NT2/D1 (cell line): ENCODE results near the gene ACP7.
"Not testable (repeated sequence)": the region's sequence is repeated elsewhere in the genome, so short reads cannot be mapped to it uniquely, and the experiment has no call there.

Experiments used
- DNase-seq: peaks from one replicate; pipeline ENCODE4 v3.0.0-alpha.2; 2011; ENCODE audit warnings: low read depth, low spot score
- H3K27me3 ChIP-seq: 2 replicates; pipeline ENCODE4 v1.6.0; 2011; ENCODE audit warnings: mild to moderate bottlenecking; ENCODE audit not compliant: insufficient read length, insufficient read depth
- H3K36me3 ChIP-seq: 2 replicates; pipeline ENCODE4 v1.6.1; 2011; ENCODE audit warnings: mild to moderate bottlenecking, low read length, mixed read lengths; ENCODE audit not compliant: insufficient read depth, insufficient read length
- H3K4me1 ChIP-seq: 2 replicates; pipeline ENCODE4 v1.5.1; 2011; ENCODE audit not compliant: insufficient read depth, insufficient read length
- H3K4me3 ChIP-seq: 2 replicates; pipeline ENCODE4 v1.5.1; 2011; ENCODE audit warnings: low read depth; ENCODE audit not compliant: insufficient read length
- H3K9ac ChIP-seq: 2 replicates; pipeline ENCODE4 v1.6.0; 2011; ENCODE audit warnings: low read depth; ENCODE audit not compliant: insufficient read length
- H3K9me3 ChIP-seq: 2 replicates; pipeline ENCODE4 v1.5.1; 2011; ENCODE audit warnings: mild to moderate bottlenecking, low read length; ENCODE audit not compliant: insufficient read depth
- SUZ12 ChIP-seq: IDR thresholded peaks from 2 replicates; pipeline ENCODE4 v1.6.1; 2011; ENCODE audit not compliant: insufficient read length, insufficient read depth; ENCODE audit errors: extremely low read depth
- YY1 ChIP-seq: IDR thresholded peaks from 2 replicates; pipeline ENCODE4 v1.6.1; 2011; ENCODE audit not compliant: insufficient read length, insufficient read depth
- ZNF274 ChIP-seq: IDR thresholded peaks from 2 replicates; pipeline ENCODE4 v1.6.1; 2011; ENCODE audit warnings: mild to moderate bottlenecking, low read depth, low read length

Gene ACP7

DNA sequence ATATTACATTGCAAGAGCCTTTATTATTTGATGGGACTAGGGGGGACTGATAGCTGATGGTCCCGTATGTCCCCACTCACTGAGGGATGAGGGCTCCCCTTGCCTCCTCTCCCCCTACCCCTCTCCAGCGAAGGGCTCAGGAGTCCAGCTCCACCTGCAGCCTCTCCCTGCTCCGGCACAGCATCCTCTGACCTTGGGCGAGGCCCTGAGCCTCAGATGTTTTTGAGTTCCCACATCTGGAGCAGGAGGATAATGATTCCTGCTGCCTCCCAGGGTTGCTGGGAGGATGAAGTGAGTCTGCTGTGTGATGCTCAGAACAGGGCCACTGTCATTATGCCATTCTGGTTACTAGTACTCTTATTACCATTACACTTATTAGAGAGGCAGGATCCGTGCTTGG is 56.4 kb downstream of the ACP7 start:
- Histone ChIP-seq H3K9me3 (no peaks in the 10 kb centered on the region), H3K36me3 (peaks cover 11% of the 10 kb centered on the region), H3K4me3 (no peak overlapping the region), H3K9ac (peak overlapping the region; percentile 16), H3K27me3 (no peaks in the 10 kb centered on the region), H3K4me1 (peaks cover 37% of the 10 kb centered on the region)
- DNase-seq = no peak
- no peak for TF ChIP-seq ZNF274
- TF ChIP-seq YY1 = no peak
- no peak for TF ChIP-seq SUZ12

DNA sequence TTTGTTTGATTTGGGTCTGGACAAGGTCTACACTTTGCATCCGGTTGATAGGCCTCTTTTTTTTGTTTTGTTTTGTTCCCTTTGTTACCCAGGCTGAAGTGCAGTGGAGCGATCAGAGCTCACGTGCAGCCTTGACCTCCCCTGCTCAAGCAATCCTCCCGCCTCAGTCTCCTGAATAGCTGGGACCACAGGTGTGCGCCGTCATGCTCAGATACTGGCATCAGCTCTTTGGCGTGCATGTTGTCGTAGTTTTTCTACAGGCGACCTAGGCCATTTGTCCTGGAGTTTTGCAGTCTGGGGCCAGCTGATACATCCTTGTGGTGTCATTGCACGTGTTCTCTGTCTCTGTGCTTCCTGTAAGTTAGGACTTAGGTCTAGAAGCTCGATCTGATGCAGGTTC is 57.8 kb downstream of the ACP7 start:
- Histone ChIP-seq H3K4me1 (peaks cover 31% of the 10 kb centered on the region), H3K36me3 (peaks cover 11% of the 10 kb centered on the region), H3K4me3 (no peak overlapping the region), H3K27me3 (no peaks in the 10 kb centered on the region), H3K9ac (no peak overlapping the region), H3K9me3 (no peaks in the 10 kb centered on the region)
- TF ChIP-seq ZNF274 (no peak), YY1 (no peak), SUZ12 (no peak)
- DNase-seq = no peak

DNA sequence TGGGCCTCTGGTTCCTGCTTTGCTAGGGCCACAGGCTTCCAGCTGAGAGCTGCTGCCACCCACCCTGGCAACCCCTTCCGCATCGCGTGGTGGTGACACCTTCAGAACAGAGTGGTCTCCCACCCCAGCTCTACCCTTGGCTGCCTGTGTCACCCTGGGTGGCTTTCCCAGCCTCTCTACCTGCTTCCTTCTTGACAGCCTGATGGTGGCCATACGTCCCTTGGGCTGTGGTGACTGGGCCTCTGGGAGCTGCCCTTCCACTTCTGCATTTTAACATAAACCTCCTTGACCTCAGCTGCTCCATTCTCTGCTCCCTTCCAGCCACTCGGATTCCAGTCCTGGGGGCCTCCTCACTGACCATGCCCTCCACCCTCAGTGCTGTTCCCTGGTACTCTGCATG is 58.5 kb downstream of the ACP7 start:
- Histone ChIP-seq H3K36me3 (peaks cover 7% of the 10 kb centered on the region), H3K4me1 (peaks cover 29% of the 10 kb centered on the region), H3K9me3 (no peaks in the 10 kb centered on the region), H3K27me3 (no peaks in the 10 kb centered on the region), H3K9ac (no peak overlapping the region), H3K4me3 (no peak overlapping the region)
- DNase-seq = no peak
- TF ChIP-seq YY1 = no peak
- TF ChIP-seq SUZ12 = no peak
- TF ChIP-seq ZNF274 = no peak

DNA sequence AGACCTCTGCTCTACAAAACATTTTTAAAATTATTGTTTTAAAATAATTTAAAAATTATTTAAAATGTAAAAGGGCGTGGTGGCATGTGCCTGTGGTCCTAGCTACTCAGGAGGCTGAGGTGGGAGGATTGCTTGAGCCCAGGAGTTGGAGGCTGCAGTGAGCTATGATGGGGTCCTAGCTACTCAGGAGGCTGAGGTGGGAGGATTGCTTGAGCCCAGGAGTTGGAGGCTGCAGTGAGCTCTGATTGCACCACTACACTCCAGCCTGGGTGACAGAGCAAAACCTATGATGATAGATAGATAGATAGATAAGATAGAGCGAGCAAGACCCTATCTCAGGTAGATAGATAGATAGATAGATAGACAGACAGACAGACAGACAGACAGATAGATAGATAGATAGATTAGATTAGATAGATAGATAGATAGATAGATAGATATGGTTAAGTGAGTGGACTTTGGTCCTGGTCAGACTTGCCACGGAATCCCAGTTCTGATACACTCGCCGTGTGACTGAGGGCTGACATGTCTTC is 59.7 kb downstream of the ACP7 start:
- DNase-seq, H3K4me3 ChIP-seq, H3K9me3 ChIP-seq, H3K27me3 ChIP-seq, H3K36me3 ChIP-seq, H3K9ac ChIP-seq: not testable (repeated sequence)
- peaks cover 26% of the 10 kb centered on the region for H3K4me1 ChIP-seq

DNA sequence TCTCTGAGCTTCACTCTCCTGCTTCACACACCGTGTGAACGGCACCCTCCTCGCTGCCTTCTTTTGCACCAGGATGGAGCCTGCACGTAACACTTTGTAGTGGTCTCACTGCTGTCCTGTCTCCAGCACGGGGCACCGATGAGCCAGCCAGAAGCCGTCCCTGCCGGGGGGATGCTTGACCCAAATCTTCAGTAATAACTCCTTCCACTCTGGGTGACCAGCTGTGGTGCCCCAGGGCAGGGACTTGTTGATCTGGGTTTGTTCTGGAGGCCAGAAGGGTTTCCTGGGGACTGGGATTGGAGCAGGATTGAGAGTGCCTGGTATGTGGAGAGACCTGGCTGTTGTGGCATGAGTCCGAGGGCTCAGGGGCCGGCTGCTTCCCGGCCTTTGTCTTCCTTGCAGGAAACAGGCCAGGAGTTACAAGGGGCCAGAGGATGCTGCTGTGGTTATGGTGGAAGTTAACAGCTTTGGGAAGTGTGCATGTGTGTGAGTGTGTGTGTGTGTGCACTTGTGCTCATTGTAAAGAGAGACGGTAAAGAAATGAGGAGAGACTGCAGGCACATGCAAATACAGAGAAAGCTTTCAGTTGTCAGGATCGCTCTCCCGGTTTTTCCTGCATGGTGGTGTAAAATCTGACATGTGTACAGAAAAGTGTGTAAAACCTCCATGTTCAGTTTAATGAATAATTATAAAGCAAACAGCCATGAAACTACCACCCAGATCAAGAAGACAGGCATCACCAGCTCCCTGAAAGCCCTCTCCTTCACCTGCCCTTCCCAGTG is 60.3 kb downstream of the ACP7 start:
- Histone ChIP-seq H3K4me1 (peaks cover 20% of the 10 kb centered on the region), H3K9ac (peak overlapping the region; percentile 21), H3K27me3 (no peaks in the 10 kb centered on the region), H3K9me3 (peaks cover 6% of the 10 kb centered on the region; the same call in 1 of the 2 replicates), H3K4me3 (no peak overlapping the region), H3K36me3 (peaks cover 10% of the 10 kb centered on the region)
- TF ChIP-seq YY1 = no peak
- TF ChIP-seq SUZ12 = no peak
- TF ChIP-seq ZNF274 = no peak
- no peak for DNase-seq

DNA sequence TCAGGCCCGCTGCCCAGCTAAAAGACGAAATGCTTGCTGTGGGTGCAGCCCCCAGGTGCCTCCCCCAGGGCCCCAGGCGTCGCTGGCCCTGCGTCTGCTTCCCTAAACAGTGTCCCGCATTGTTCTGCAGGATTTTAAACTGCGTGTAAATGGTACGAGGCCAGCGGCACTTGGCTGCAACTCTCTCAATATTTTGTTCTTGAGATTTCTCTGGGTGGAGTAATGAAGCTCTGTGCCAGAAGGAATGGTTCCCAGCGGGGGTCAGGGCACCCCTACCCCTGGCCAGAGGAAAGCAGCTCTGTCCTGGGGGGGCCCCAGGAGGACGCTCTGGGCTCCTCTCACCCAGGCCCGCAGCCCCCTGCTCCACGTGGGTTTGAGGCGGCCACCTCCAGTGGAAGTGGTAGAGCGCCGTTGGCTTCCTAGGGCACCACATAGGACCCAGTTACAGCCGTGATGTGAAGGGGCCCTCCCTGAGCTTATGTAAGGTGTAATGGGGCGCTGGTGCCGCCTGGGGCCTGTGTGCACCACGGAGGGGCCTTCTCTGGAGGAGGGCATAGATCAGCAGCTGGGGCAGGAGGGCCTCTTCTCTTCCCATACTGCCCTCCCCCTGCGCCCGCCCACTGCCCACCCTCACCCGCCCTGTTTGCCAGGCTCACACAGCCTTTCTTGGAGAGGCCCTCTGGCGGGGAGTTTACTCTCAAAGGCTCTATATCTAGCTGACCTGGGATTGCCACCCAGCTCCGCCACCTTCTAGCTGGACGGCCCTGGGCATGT is 61.2 kb downstream of the ACP7 start:
- no peak for DNase-seq
- peaks cover 10% of the 10 kb centered on the region for H3K36me3 ChIP-seq
- H3K4me3 ChIP-seq = no peak overlapping the region
- H3K4me1 ChIP-seq = peaks cover 15% of the 10 kb centered on the region
- TF ChIP-seq SUZ12 (no peak), ZNF274 (no peak), YY1 (no peak)
- H3K9me3 ChIP-seq = peaks cover 6% of the 10 kb centered on the region; the same call in 1 of the 2 replicates
- H3K27me3 ChIP-seq = no peaks in the 10 kb centered on the region
- H3K9ac ChIP-seq = no peak overlapping the region

DNA sequence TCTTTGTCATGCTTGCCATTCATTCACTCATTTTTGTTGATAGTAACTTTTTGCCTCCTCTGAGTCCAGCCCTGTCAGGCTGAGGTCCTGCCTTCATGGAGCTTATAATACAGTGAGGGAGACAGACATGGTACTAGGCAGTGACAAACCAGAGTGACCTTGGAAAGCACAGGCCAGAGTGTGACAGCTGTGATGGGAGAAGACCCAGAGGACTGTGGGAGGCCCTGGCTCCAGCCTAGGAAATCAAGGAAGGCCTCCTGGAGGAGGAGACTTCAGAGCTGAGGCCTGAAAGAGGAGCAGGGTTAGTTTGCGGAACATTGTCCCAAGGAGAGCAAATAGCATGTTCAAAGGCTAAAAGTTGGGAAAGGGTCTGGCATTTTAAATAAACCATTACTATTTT is 61.9 kb downstream of the ACP7 start:
- no peak overlapping the region for H3K4me3 ChIP-seq
- H3K4me1 ChIP-seq = peaks cover 8% of the 10 kb centered on the region
- no peaks in the 10 kb centered on the region for H3K27me3 ChIP-seq
- peaks cover 10% of the 10 kb centered on the region for H3K36me3 ChIP-seq
- H3K9ac ChIP-seq = no peak overlapping the region
- TF ChIP-seq YY1 = no peak
- TF ChIP-seq ZNF274 = no peak
- no peak for TF ChIP-seq SUZ12
- DNase-seq = no peak
- H3K9me3 ChIP-seq = peaks cover 6% of the 10 kb centered on the region; the same call in 1 of the 2 replicates
